GM21619 (cell line): ENCODE results near the gene UGT1A3.
"Not testable (repeated sequence)": the region's sequence is repeated elsewhere in the genome, so short reads cannot be mapped to it uniquely, and the experiment has no call there.

Source experiments
- ATAC-seq: cut with Tn5 transposase; IDR thresholded peaks from one replicate; pipeline ENCODE4 v1.9.1; 2021; ENCODE audit not compliant: unreplicated experiment

The UGT1A3 gene

DNA sequence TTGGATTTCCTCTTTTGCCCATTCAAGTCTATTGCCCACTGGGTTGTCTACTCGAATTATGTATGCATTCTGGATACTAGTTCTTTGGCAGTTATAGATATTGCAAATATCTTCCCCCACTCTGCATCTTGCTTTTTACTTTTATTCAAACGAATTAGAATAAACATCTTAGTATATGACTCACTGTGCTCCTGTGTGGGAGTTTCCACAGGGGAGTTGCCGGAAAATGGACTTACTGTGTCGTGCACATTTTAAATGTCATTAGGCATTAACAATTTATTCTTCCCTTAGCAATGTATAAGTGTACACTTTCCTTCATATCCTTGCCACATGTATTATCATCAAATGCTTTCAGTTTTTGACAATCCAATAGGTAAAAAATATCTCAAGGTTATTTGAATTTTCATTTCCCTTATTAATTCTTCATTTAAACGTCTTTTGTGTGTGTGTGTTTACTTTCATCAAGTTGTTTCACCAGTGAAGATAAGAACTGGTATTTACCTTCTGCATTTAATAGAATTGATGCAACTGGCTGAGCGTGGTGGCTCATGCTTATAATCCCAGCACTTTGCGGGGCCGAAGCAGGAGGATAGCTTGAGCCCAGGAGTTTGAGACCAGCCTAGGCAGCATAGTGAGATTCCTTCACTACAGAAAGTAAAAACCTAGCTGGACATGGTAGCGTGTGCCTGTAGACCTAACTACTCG is 20.8 kb upstream of the UGT1A3 start:
- no peak for ATAC-seq

DNA sequence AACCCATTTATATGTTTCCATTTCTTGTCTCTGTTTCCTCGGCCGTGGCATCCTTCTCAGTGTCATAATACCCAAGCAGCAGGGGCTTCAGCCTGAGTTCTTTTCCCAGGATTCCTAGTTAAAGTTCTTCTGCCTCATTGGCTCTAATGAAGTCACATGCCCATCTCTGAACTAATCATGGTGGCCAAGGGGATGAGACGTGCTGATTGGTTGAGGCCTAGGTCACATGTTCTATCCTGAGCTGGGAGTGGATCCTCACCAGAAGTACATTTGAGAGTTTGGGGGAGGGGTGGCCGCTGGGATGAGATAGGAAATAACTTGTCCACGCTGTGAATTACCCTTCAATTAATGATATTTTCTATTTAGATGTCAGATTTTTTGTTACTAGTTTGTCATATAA is 19.9 kb upstream of the UGT1A3 start:
- no peak for ATAC-seq

DNA sequence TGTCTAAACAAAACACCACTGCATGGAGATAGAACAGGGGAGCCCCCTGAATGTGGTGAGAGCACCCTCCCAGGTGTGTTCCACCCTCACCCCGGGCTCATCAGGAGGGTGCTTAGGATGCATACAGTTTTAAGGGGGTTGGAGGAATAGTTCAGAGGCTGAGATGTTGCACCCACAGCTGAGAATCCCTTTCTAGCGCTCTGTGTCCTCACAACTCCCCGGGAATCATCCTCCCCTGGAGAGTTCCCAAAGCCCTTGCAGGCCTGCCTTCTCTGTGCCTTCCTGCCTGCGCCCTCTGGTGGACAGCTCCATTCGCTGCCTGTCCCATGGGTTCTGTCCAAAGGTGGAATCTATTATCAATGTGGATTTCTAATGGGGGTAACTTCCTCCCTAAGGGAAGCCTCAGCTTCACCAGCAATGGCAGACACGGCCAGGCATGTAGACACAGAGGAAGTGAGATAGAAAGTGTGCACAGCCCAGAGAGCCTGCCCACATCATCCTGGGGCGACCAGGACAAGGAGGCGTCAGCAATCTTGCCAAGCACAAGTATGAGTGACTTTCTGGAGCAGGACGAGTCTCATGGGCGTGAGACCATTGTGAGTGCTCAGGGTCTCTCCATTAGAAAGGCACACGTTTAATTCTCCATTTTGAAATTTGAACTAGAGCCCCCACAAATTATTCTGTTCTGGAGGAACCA is 17.4 kb upstream of the UGT1A3 start:
- peak; percentile 66 for ATAC-seq

DNA sequence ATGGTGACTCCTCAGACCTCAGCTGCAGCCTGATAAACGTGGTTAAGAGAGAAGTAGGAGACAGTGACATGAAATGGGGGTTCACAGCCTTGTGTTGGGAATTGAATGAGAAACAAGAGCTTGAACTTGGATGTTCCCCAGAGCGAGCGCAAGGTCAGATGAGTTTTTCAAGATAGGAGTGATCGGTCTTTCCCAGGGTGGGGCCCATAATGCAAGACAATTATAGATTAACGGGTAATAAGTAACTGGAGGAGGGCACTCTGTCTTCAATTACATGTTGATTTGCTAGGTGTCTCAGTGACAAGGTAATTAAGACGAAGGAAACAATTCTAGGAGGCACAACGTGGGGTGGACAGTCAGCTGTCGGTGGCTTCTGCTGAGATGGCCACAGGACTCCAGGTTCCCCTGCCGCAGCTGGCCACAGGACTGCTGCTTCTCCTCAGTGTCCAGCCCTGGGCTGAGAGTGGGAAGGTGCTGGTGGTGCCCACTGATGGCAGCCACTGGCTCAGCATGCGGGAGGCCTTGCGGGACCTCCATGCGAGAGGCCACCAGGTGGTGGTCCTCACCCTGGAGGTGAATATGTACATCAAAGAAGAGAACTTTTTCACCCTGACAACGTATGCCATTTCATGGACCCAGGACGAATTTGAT is 16.1 kb upstream of the UGT1A3 start, which contains the start of gene UGT1A5:
UGT1A5 (plus strand) TSS at position 297 of the 651 bp plus-strand sequence; CDS start at position 382, 85 bp downstream.
- no peak for ATAC-seq

DNA sequence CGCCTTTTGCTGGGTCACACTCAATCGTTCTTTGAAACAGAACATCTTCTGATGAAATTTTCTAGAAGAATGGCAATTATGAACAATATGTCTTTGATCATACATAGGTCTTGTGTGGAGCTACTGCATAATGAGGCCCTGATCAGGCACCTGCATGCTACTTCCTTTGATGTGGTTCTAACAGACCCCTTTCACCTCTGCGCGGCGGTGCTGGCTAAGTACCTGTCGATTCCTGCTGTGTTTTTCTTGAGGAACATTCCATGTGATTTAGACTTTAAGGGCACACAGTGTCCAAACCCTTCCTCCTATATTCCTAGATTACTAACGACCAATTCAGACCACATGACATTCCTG is 15.6 kb upstream of the UGT1A3 start:
- no peak for ATAC-seq

DNA sequence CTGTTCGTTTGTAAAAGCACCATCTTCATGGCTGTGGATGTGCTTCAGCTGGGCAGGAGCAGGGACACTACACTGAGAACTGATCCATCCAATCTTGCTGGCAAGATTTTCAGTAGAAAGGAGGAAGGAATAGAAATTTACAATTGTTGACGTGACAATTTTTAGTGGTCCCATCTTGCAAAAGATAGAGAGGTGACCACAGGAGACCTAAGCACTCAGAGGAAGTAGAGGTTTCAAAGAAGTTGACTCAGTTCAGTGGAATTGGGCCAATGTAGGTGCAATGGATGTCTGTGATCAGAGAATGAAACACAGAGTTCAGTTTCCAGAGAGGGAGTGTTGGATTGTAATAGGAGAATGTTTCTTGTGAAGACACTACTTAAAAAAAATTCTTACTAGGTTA is 14.7 kb upstream of the UGT1A3 start:
- ATAC-seq = no peak

DNA sequence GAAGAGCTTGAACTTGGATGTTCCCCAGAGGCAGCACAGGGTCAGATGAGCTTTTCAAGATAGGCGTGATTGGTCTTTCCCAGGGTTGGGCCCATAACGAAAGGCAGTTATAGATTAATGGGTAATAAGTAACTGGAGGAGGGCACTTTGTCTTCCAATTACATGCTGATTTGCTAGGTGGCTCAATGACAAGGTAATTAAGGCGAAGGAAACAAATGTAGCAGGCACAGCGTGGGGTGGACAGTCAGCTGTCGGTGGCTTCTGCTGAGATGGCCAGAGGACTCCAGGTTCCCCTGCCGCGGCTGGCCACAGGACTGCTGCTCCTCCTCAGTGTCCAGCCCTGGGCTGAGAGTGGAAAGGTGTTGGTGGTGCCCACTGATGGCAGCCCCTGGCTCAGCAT is 10.3 kb upstream of the UGT1A3 start, which contains the start of gene UGT1A4:
UGT1A4 (plus strand) TSS at position 185 of the 400 bp plus-strand sequence; CDS start at position 270, 85 bp downstream.
- ATAC-seq = no peak

DNA sequence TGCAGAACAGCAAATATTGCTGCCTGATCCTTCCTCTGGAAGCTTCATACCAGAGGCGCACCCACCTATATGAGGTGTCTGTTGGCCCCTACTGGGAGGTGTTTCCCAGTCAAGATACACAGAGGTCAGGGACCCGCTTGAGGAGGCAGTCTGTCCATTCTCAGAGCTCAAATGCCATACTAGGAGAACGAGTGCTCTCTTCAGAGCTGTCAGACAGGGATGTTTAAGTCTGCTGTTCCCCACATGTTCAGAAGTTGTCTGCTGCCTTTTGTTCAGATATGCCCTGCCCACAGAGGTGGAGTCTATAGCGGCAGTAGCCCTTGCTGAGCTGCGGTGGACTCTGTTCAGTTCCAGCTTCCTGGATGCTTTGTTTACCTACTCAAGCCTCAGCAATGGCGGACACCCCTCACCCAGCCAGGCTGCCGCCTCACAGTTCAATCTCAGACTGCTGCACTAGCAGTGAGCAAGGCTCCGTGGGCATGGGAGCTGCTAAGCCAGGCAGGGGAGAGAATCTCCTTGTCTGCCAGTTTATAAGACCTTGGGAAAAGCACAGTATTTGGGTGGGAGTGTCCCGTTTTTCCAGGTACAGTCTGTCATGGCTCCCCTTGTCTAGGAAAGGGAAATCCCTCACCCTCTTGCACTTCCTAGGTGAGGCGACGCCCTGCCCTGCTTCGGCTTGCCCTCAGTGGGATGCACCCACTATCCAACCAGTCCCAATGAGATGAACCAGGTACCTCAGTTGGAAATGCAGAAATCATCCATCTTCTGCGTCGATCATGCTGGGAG is 8.2 kb downstream of the UGT1A3 start:
- ATAC-seq = not testable (repeated sequence)

DNA sequence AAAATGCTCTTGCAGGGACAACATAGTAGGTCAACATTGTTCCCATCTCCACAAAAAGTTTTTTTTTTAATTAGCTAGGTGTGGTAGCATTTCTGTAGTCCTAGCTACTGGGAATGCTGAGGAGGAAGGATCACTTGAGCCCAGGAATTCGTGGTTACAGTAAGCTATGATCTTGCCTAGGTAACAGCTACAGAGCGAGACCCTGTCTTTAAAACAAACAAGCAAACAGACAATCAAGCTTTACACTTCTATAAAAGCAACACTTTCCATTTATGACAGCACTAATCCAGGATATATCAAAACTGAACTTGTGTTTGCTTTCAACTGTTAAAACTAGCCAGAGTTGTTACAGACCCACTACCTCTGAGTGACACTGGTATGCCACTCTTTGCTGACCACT is 12.0 kb downstream of the UGT1A3 start:
- ATAC-seq = no peak

DNA sequence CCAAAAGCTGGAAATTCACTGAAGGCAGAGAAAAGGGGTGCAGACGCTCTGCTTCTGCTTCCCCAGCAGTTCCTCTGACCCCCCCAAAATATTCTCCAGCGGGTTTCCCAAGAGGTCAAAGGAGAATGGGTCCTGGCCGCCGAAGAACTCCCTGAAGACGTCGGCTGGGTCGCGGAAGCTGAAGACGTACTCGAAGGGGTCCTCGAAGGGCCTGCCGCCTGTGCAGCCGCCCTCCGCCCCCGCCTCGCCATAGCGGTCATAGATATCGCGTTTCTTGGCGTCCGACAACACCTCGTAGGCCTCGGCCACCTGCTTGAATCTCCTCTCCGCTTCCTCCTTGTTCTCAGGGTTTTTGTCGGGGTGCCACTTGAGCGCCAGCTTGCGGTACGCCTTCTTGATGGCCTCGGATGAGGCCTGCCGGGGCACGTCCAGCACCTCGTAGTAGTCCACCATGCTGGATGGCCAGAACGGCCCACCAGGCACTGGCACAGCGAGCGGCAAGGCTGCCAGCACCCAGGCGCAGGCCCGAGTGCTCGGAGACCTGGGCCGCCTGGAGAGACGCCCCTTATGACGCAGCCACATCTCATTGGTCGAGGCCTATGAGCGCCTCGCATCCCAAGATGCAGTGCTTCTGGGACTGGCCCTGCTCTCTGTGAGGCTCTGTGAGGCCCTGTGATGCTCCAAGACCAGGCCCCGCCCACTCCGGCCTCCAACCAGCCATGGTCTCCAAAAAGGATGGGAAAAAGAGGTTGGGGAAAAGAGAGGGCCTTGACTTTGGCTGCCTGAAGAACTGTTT is 14.8 kb downstream of the UGT1A3 start:
- no peak for ATAC-seq

DNA sequence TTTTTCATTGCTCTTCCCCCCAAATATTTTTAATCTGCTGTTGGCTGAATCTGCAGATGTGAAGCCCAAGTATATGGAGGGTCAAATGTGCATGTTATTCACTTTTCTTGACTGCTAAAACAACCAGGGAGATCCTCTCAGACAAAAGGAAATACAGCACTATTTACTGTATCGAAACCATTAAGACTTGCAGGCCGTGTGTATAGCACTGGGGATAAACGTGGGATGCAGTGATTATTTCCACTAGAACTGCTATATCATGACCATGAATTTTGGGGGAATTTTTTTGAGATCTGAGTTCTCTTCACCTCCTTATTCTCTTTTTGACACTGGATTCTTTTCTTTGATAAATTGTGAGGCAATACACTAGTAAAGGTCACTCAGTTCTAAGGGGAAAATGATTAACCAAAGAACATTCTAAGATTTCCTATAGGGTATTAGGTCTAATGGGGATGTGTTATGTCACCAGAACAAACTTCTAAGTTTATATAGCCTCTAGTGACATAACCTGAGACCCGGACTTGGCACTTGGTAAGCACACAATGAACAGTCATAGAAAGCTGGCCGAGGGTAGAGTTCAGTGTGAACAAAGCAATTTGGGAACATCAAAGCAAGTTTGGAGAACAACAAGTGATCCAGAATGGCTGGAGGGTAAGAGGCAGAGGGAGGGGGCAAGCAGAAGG is 16.4 kb downstream of the UGT1A3 start:
- no peak for ATAC-seq

DNA sequence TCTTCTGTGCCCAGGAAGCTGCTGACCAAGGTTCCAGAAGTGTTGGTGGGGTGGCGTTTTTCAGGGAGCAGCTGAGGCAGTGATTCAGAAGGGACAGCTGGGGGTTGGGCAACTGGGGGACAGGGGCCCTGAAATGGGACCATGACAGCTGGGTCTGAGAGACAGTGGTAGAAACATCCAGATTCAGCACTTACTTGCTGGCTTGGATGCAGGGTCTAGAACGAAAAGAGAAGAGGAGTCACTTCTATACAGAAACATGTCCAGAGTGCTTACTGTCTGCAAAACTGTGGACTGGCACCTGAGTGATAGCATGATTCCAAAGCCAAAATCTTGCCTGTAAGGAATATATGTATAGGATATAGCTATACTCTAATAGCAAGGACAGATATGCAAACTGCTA is 17.0 kb downstream of the UGT1A3 start:
- not testable (repeated sequence) for ATAC-seq

DNA sequence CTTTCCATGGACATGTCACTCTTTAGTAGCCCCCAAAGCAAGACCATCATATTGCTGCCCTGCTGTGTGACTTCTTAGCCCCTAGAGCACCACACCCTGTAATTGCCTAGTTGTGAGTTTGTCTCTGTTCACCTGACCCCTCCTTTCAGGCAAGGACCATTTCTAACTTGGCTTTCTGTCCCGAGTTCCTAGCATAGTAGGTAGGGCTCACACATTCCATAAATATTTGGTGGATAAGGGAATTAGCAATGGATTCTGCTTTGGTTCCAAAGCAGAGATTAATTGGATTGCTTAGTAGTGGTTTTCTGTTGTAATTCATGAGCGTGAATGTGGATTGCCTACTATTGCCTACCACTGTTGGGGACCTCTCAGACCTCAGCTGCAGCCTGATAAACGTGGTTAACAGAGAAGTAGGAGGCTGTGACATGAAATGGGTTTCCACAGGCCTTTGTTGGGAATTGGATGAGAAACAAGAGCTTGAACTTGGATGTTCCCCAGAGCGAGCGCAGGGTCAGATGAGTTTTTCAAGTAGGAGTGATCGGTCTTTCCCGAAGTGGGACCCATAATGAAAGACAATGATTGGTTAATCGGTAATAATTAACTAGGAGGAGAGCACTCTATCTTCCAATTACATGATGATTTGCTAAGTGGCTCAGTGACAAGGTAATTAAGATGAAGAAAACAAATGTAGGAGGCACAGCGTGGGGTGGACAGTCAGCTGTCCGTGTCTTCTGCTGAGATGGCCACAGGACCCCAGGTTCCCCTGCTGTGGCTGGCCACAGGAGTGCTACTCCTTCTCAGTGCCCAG is 17.8 kb downstream of the UGT1A3 start:
- ATAC-seq = no peak

DNA sequence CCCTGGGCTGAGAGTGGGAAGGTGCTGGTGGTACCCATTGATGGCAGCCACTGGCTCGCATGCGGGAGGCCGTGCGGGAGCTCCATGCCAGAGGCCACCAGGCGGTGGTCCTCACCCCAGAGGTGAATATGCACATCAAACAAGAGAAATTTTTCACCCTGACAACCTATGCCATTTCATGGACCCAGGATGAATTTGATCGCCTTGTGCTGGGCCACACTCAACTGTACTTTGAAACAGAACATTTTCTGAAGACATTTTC is 18.4 kb downstream of the UGT1A3 start:
- no peak for ATAC-seq

DNA sequence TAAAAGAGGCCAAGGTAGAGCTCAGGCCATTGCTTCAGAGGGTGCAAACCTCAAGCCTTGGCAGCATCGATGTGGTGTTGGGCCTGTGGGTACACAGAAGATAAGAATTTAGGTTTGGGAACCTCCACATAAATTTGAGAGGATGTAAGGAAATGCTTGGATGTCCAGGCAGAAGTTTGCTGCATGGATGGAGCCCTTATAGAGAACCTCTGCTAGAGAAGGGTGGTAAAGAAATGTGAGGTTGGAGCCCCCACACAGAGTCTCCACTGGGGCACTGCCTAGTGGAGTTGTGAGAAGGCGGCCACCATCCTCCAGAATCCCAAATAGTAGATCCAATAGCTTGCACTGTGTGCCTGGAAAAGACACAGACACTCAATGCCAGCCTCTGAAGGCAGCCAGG is 21.8 kb downstream of the UGT1A3 start:
- ATAC-seq = not testable (repeated sequence)

DNA sequence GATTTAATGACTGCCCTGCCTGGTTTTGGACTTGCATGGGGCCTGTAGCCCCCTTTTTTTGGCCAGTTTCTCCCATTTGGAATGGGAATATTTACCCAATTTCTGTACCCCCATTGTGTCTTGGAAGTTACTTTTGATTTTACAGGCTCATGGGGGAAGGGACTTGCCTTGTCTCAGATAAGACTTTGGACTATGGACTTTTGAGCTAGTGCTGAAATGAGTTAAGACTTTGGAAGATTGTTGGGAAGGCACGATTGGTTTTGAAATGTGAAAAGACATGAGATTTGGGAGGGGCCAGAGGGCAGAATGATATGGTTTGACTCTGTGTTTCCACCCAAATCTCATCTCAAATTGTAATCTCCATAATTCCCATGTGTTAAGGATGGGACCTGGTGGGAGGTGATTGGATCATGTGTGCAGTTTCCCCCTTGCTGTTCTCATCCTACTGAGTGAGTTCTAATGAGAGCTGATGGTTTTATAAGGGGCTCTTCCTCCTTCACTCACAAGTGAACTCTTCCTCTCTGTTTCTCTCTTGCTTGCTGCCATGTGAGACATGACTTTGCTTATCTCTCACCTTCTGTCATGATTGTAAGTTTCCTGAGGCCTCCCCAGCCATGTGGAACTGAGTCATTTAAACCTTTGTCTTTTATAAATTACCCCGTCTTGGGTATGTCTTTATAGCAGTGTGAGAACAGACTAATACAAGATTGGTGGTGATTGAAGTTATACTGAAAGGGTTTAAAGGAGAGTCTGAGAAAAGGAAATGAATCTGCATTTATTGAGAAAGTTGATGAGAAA is 22.6 kb downstream of the UGT1A3 start:
- not testable (repeated sequence) for ATAC-seq

DNA sequence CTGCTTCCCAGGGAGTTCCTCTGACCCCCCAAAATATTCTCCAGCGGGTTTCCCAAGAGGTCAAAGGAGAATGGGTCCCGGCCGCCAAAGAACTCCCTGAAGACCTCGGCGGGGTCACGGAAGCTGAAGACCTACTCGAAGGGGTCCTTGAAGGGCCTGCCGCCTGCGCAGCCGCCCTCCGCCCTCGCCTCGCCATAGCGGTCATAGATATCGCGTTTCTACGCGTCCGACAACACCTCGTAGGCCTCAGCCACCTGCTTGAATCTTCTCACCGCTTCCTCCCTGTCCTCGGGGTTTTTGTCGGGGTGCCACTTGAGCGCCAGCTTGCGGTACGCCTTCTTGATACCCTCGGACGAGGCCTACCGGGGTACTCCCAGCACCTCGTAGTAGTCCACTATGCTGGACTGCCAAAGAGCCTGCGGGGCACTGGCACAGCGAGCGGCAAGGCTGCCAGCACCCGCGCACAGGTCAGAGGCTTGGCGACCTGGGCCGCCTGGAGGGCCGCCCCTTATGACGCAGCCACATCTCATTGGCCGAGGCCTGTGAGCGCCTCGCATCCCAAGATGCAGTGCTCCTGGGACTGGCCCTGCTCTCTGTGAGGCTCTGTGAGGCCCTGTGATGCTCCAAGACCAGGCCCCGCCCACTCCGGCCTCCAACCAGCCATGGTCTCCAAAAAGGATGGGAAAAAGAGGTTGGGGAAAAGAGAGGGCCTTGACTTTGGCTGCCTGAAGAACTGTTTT is 26.2 kb downstream of the UGT1A3 start:
- ATAC-seq = no peak
